HG03196 (cell line): Measurements from ENCODE around the gene UNC13A.

Source experiments
- ATAC-seq: cut with Tn5 transposase; IDR thresholded peaks from one replicate; pipeline ENCODE4 v1.9.1; 2021; ENCODE audit not compliant: unreplicated experiment

Gene UNC13A

GRCh38 chr19:17673937-17674799 lies 14.0 kb downstream of the UNC13A start:
- no peak for ATAC-seq

- ATAC-seq = no peak
Measured at GRCh38 chr19:17671906-17672305, 16.2 kb downstream of the UNC13A start.

- ATAC-seq = no peak
Measured at GRCh38 chr19:17669419-17669818, 18.7 kb downstream of the UNC13A start.

GRCh38 chr19:17665058-17665457 lies 23.1 kb downstream of the UNC13A start:
- ATAC-seq = no peak

GRCh38 chr19:17659996-17660395 lies 28.2 kb downstream of the UNC13A start:
- no peak for ATAC-seq

GRCh38 chr19:17658666-17659065 lies 29.5 kb downstream of the UNC13A start:
- no peak for ATAC-seq

- ATAC-seq = no peak
Measured at GRCh38 chr19:17658240-17658639, 29.9 kb downstream of the UNC13A start.

- no peak for ATAC-seq
Measured at GRCh38 chr19:17656970-17657369, 31.2 kb downstream of the UNC13A start.

GRCh38 chr19:17655751-17656472 lies 32.2 kb downstream of the UNC13A start:
- ATAC-seq = no peak

- no peak for ATAC-seq
Measured at GRCh38 chr19:17654993-17655392, 33.2 kb downstream of the UNC13A start.

GRCh38 chr19:17652627-17653026 lies 35.5 kb downstream of the UNC13A start:
- ATAC-seq = no peak

- ATAC-seq = no peak
Measured at GRCh38 chr19:17648786-17649185, 39.4 kb downstream of the UNC13A start.

- ATAC-seq = no peak
Measured at GRCh38 chr19:17648097-17648660, 40.0 kb downstream of the UNC13A start.

GRCh38 chr19:17647071-17648020 lies 40.8 kb downstream of the UNC13A start:
- ATAC-seq = no peak

GRCh38 chr19:17646441-17646840 lies 41.7 kb downstream of the UNC13A start:
- ATAC-seq = no peak

GRCh38 chr19:17645339-17645963 lies 42.7 kb downstream of the UNC13A start:
- no peak for ATAC-seq

- ATAC-seq = no peak
Measured at GRCh38 chr19:17642656-17643055, 45.5 kb downstream of the UNC13A start.

GRCh38 chr19:17641846-17642245 lies 46.3 kb downstream of the UNC13A start:
- ATAC-seq = no peak

GRCh38 chr19:17641181-17641580 lies 47.0 kb downstream of the UNC13A start:
- ATAC-seq = no peak

GRCh38 chr19:17633700-17634099 lies 54.5 kb downstream of the UNC13A start:
- no peak for ATAC-seq
